SK-N-SH (cell line): ENCODE measurements around the gene SLC43A3. TPM values are rescaled to one million over a fixed set of nuclear protein-coding genes. Genes with fewer than 3 reads are reported as not detected.

Source experiments
- CTCF ChIA-PET: fragments of 300-600, 350-600 bp; formaldehyde crosslinking; extraction: SDS; loops from one replicate; lab custom pipeline; 2021; lab: Yijun Ruan, JAX
- POLR2A ChIA-PET: fragments of 350-600 bp; sonication (Branson Sonifier 250); formaldehyde crosslinking; extraction: SDS; loops from one replicate; lab custom pipeline; 2020; ENCODE audit warnings: antibody characterized with exemption, inconsistent platforms; lab: Yijun Ruan, JAX
- DNase-seq: peaks from one replicate; pipeline ENCODE4 v3.0.0; 2012
- H2AFZ ChIP-seq: fragments of 200-600 bp; sonication (generic); 2 replicates; pipeline ENCODE4 v1.8.1; 2016; ENCODE audit warnings: antibody characterized with exemption, mild to moderate bottlenecking, low read depth
- H3F3A ChIP-seq: fragments of 200-600 bp; sonication (generic); replicated peaks from 2 replicates; pipeline ENCODE3; 2016; ENCODE audit warnings: antibody characterized with exemption, mild to moderate bottlenecking; ENCODE audit not compliant: insufficient read depth
- H3K27ac ChIP-seq, 2 experiments: fragments of 200-500 bp in 1 of 2; fragments of 200-600 bp in 1 of 2; sonication (Bioruptor generic) in 1 of 2; sonication (generic), shearing (Covaris generic) in 1 of 2; 2 replicates each; pipeline versions ENCODE4 v1.5.1 to v1.6.1; 2014 to 2016; ENCODE audit warnings: low read depth in 2 of 2, inconsistent platforms in 1 of 2, low read length in 1 of 2, mild to moderate bottlenecking in 1 of 2, mixed read lengths in 1 of 2
- H3K27me3 ChIP-seq: fragments of 200-600 bp; sonication (generic), shearing (Covaris generic); 2 replicates; pipeline ENCODE4 v1.6.1; 2016; ENCODE audit warnings: mixed run types; ENCODE audit not compliant: insufficient read depth
- H3K36me3 ChIP-seq, 2 experiments: fragments of 200-500 bp in 1 of 2; fragments of 200-600 bp in 1 of 2; sonication (Bioruptor generic) in 1 of 2; sonication (generic) in 1 of 2; replicated peaks in 1 of 2; 2 replicates each; pipeline versions ENCODE3 to v1.5.1; 2014 to 2016; ENCODE audit warnings: low read length in 1 of 2, mild to moderate bottlenecking in 1 of 2; ENCODE audit not compliant: insufficient read depth in 2 of 2, control insufficient read depth in 1 of 2
- H3K4me1 ChIP-seq, 2 experiments: fragments of 200-500 bp in 1 of 2; fragments of 200-600 bp in 1 of 2; sonication (Bioruptor generic) in 1 of 2; sonication (generic), shearing (Covaris generic) in 1 of 2; 2 replicates each; pipeline versions ENCODE4 v1.5.1 to v1.6.1; 2014 to 2016; ENCODE audit warnings: low read depth in 1 of 2, low read length in 1 of 2, mixed run types in 1 of 2; ENCODE audit not compliant: insufficient read depth in 2 of 2, control insufficient read depth in 1 of 2
- H3K4me2 ChIP-seq: fragments of 200-600 bp; sonication (generic), shearing (Covaris generic); 2 replicates; pipeline ENCODE4 v1.6.1; 2017; ENCODE audit warnings: mixed run types
- H3K4me3 ChIP-seq, 2 experiments: fragments of 200-500 bp in 1 of 2; fragments of 200-600 bp in 1 of 2; sonication (Bioruptor generic) in 1 of 2; sonication (generic), shearing (Covaris generic) in 1 of 2; 2 replicates each; pipeline versions ENCODE4 v1.5.1 to v1.8.1; 2014 to 2016; ENCODE audit warnings: low read depth in 2 of 2, inconsistent platforms in 1 of 2, low read length in 1 of 2, mild to moderate bottlenecking in 1 of 2, mixed read lengths in 1 of 2, moderate library complexity in 1 of 2
- H3K79me2 ChIP-seq: fragments of 200-600 bp; sonication (generic); 2 replicates; pipeline ENCODE4 v1.8.1; 2017; ENCODE audit warnings: mild to moderate bottlenecking; ENCODE audit not compliant: insufficient read depth
- H3K9ac ChIP-seq: fragments of 200-600 bp; sonication (generic); 2 replicates; pipeline ENCODE4 v1.6.1; 2017; ENCODE audit warnings: mixed run types
- H3K9me2 ChIP-seq: fragments of 200-600 bp; sonication (generic); 2 replicates; pipeline ENCODE4 v1.6.1; 2017; ENCODE audit warnings: mixed run types
- H3K9me3 ChIP-seq: fragments of 200-600 bp; sonication (generic); 2 replicates; pipeline ENCODE4 v1.6.1; 2017; ENCODE audit warnings: mixed run types, mild to moderate bottlenecking, moderate library complexity
- H4K20me1 ChIP-seq: fragments of 200-600 bp; sonication (generic); 2 replicates; pipeline ENCODE4 v1.6.1; 2017; ENCODE audit warnings: mild to moderate bottlenecking, mixed run types; ENCODE audit not compliant: insufficient read depth
- FOSL2 ChIP-seq: IDR thresholded peaks from 2 replicates; pipeline ENCODE4 v1.4.0; 2012; ENCODE audit warnings: low read depth, mild to moderate bottlenecking, moderate library complexity, borderline replicate concordance
- GABPA ChIP-seq: IDR thresholded peaks from 2 replicates; pipeline ENCODE4 v1.4.0; 2012; ENCODE audit warnings: low read depth, mild to moderate bottlenecking
- GATA2 ChIP-seq: sonication (generic); formaldehyde crosslinking; IDR thresholded peaks from 2 replicates; pipeline ENCODE4 v1.5.0; 2020; ENCODE audit warnings: mild to moderate bottlenecking, missing genetic modification reagents
- NRF1 ChIP-seq: IDR thresholded peaks from 2 replicates; pipeline ENCODE4 v1.6.1; 2012; ENCODE audit warnings: low read depth, mild to moderate bottlenecking, low read length
- POLR2AphosphoS5 ChIP-seq: IDR thresholded peaks from 2 replicates; pipeline ENCODE4 v1.6.1; 2012; ENCODE audit warnings: low read depth, low read length
- RCOR1 ChIP-seq: fragments of 150-350 bp; IDR thresholded peaks from 2 replicates; pipeline ENCODE4 v1.6.1; 2017; ENCODE audit warnings: antibody characterized with exemption, low read length
- RFX5 ChIP-seq: IDR thresholded peaks from 2 replicates; pipeline ENCODE4 v1.6.1; 2012; ENCODE audit warnings: mild to moderate bottlenecking, improper control_type of control experiment, low read length
- RXRA ChIP-seq: IDR thresholded peaks from 2 replicates; pipeline ENCODE4 v1.4.0; 2012; ENCODE audit warnings: low read depth, mild to moderate bottlenecking, borderline replicate concordance
- TAF1 ChIP-seq: IDR thresholded peaks from 2 replicates; pipeline ENCODE4 v1.6.1; 2012; ENCODE audit warnings: low read depth, mild to moderate bottlenecking, low read length, moderate library complexity, borderline replicate concordance
- TEAD4 ChIP-seq: IDR thresholded peaks from 2 replicates; pipeline ENCODE4 v1.4.0; 2012; ENCODE audit warnings: mild to moderate bottlenecking, borderline replicate concordance; ENCODE audit not compliant: insufficient read depth
- YY1 ChIP-seq: IDR thresholded peaks from 2 replicates; pipeline ENCODE4 v1.4.0; 2012; ENCODE audit warnings: low read depth, mild to moderate bottlenecking
- WGBS: methylation state at CpG from one replicate; pipeline ENCODE4 v1.1.6; 2017; ENCODE audit warnings: low lambda C conversion rate; 5-methylcytosine and 5-hydroxymethylcytosine counted together
- polyA plus RNA-seq, 3 experiments: library from polyadenylated mRNA; depleted of rRNA; stranded (reverse); fragments of >200 nt; gene quantifications; 2 replicates each; pipeline ENCODE4 v1.2.3, GENCODE V29; 2012
- TF ChIP-seq, protein P1 (sequence below): IDR thresholded peaks from 2 replicates; pipeline ENCODE4 v1.6.1; 2012; ENCODE audit warnings: mild to moderate bottlenecking, low read depth, low read length, moderate library complexity
- TF ChIP-seq, protein P2 (sequence below): IDR thresholded peaks from 2 replicates; pipeline ENCODE4 v1.4.0; 2012; ENCODE audit warnings: low read depth, borderline replicate concordance
- TF ChIP-seq, protein P3 (sequence below): fragments of 200-600 bp; sonication (generic); IDR thresholded peaks from 2 replicates; pipeline ENCODE4 v1.6.1; 2017; ENCODE audit warnings: antibody characterized with exemption, mild to moderate bottlenecking, moderate library complexity
- TF ChIP-seq, protein P4 (sequence below): IDR thresholded peaks from 2 replicates; pipeline ENCODE4 v1.4.0; 2012; ENCODE audit warnings: low read depth, borderline replicate concordance
- TF ChIP-seq, protein P5 (sequence below): IDR thresholded peaks from 2 replicates; pipeline ENCODE4 v1.4.0; 2012; ENCODE audit warnings: low read depth

Gene SLC43A3
- polyA plus RNA-seq, 1 of the 3 experiments (the other 2 are of a cell fraction): 4.1 TPM

DNA sequence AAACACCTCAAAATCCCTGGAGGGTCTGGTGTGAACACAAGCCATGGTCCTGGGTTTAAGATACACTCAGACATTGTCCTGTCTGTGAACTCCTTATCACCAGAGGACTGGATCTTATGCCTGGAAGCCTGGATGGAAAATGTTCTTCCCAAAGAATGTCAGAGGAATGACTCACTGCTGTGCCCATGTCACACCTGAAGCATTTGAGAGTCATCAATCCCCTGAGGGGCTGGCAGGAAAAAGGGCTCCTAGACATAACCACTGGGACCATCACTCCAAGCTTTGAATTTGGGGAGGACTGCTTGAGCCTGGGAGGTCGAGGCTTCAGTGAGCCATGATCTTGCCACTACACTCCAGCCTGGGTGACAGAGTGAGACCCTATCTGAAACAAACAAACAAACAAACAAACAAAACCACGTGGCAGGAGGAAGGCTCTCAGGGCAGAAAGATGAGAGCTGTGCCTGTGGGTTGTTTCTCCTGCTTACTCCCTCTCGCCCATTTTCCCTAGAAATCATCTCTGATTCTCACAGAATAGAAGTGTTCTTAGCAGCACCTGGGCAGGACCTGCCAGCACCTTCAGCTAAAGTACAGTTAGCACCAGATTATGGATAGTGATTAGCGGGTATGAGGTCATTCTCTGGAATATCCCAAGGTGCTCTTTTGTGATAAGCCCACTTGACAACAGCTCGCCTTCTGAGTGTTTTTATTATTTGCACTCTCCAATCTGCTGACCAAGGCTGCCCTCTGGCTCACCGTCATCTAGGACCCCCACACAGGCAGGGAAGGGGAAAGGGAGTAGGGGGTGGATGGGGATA, 24.5 kb downstream of the SLC43A3 start:
- no peaks in the 10 kb centered on the region for H3K9me2 ChIP-seq
- CTCF ChIA-PET: interaction anchor here (1.2 kb wide), 1 partner anchor 16 kb away, joined by 3 read pairs; no protein-coding TSS in a partner anchor
- H4K20me1 ChIP-seq: no peaks in the 10 kb centered on the region

More for the DNA sequence above, 24.5 kb downstream of the SLC43A3 start:
- Histone ChIP-seq H3K9ac (no peak overlapping the region), H3K4me2 (no peak overlapping the region), H3F3A (no peaks in the 10 kb centered on the region), H3K27ac (no peak overlapping the region), H3K4me1 (no peaks in the 10 kb centered on the region; a peak in 1 of 4 replicates), H3K4me3 (no peak overlapping the region), H3K27me3 (peaks cover 22% of the 10 kb centered on the region; the same call in 1 of the 2 replicates), H3K36me3 (no peaks in the 10 kb centered on the region), H2AFZ (no peak overlapping the region), H3K9me3 (no peaks in the 10 kb centered on the region), H3K79me2 (no peaks in the 10 kb centered on the region)
- TF ChIP-seq, protein P1, sequence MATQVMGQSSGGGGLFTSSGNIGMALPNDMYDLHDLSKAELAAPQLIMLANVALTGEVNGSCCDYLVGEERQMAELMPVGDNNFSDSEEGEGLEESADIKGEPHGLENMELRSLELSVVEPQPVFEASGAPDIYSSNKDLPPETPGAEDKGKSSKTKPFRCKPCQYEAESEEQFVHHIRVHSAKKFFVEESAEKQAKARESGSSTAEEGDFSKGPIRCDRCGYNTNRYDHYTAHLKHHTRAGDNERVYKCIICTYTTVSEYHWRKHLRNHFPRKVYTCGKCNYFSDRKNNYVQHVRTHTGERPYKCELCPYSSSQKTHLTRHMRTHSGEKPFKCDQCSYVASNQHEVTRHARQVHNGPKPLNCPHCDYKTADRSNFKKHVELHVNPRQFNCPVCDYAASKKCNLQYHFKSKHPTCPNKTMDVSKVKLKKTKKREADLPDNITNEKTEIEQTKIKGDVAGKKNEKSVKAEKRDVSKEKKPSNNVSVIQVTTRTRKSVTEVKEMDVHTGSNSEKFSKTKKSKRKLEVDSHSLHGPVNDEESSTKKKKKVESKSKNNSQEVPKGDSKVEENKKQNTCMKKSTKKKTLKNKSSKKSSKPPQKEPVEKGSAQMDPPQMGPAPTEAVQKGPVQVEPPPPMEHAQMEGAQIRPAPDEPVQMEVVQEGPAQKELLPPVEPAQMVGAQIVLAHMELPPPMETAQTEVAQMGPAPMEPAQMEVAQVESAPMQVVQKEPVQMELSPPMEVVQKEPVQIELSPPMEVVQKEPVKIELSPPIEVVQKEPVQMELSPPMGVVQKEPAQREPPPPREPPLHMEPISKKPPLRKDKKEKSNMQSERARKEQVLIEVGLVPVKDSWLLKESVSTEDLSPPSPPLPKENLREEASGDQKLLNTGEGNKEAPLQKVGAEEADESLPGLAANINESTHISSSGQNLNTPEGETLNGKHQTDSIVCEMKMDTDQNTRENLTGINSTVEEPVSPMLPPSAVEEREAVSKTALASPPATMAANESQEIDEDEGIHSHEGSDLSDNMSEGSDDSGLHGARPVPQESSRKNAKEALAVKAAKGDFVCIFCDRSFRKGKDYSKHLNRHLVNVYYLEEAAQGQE: no peak
- TF ChIP-seq FOSL2 (no peak), GATA2 (CRISPR knock-in tag) (no peak), RFX5 (no peak), NRF1 (no peak), TEAD4 (no peak), GABPA (no peak), RCOR1 (no peak), YY1 (no peak), POLR2AphosphoS5 (no peak), RXRA (no peak), TAF1 (no peak)
- TF ChIP-seq, protein P2, sequence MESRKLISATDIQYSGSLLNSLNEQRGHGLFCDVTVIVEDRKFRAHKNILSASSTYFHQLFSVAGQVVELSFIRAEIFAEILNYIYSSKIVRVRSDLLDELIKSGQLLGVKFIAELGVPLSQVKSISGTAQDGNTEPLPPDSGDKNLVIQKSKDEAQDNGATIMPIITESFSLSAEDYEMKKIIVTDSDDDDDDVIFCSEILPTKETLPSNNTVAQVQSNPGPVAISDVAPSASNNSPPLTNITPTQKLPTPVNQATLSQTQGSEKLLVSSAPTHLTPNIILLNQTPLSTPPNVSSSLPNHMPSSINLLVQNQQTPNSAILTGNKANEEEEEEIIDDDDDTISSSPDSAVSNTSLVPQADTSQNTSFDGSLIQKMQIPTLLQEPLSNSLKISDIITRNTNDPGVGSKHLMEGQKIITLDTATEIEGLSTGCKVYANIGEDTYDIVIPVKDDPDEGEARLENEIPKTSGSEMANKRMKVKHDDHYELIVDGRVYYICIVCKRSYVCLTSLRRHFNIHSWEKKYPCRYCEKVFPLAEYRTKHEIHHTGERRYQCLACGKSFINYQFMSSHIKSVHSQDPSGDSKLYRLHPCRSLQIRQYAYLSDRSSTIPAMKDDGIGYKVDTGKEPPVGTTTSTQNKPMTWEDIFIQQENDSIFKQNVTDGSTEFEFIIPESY: no peak
- TF ChIP-seq, protein P3, sequence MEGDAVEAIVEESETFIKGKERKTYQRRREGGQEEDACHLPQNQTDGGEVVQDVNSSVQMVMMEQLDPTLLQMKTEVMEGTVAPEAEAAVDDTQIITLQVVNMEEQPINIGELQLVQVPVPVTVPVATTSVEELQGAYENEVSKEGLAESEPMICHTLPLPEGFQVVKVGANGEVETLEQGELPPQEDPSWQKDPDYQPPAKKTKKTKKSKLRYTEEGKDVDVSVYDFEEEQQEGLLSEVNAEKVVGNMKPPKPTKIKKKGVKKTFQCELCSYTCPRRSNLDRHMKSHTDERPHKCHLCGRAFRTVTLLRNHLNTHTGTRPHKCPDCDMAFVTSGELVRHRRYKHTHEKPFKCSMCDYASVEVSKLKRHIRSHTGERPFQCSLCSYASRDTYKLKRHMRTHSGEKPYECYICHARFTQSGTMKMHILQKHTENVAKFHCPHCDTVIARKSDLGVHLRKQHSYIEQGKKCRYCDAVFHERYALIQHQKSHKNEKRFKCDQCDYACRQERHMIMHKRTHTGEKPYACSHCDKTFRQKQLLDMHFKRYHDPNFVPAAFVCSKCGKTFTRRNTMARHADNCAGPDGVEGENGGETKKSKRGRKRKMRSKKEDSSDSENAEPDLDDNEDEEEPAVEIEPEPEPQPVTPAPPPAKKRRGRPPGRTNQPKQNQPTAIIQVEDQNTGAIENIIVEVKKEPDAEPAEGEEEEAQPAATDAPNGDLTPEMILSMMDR: no peak
- TF ChIP-seq, protein P4, sequence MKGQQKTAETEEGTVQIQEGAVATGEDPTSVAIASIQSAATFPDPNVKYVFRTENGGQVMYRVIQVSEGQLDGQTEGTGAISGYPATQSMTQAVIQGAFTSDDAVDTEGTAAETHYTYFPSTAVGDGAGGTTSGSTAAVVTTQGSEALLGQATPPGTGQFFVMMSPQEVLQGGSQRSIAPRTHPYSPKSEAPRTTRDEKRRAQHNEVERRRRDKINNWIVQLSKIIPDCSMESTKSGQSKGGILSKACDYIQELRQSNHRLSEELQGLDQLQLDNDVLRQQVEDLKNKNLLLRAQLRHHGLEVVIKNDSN: no peak
- TF ChIP-seq, protein P5, sequence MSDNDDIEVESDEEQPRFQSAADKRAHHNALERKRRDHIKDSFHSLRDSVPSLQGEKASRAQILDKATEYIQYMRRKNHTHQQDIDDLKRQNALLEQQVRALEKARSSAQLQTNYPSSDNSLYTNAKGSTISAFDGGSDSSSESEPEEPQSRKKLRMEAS: no peak
- DNase-seq: no peak
- POLR2A ChIA-PET: no interaction called here
- 24% methylated on average over 6 of the region's 6 CpGs for WGBS
